Fibroblast of peridontal ligament (primary cell): ENCODE measurements around the gene MRGPRF.
"Not testable (repeated sequence)": the region's sequence is repeated elsewhere in the genome, so short reads cannot be mapped to it uniquely, and the experiment has no call there.

Experiments used
- DNase-seq: peaks from one replicate; pipeline ENCODE4 v3.0.0-alpha.2; 2010; ENCODE audit errors: extremely low read depth

Gene MRGPRF

DNA sequence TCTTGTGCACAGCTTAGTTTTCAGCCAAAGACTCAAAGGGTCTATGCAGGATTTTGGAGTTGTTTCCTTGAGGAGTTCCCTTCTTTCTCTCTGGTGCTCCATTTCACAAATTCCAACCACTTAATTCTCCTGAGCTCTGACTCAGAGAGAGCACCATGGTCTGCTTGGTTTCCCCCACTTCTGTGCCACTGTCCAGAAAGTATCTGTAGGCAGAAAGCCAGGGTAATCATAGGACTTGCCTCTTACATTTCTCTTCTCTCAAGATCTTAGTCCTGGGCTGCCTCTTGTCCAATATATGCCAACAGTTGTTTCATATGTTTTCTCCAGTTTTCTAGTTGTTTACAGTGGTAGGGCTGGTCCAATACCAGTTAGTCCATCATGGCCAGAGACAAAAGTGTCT lies 25.8 kb downstream of the MRGPRF start:
- DNase-seq: peak; percentile 72

DNA sequence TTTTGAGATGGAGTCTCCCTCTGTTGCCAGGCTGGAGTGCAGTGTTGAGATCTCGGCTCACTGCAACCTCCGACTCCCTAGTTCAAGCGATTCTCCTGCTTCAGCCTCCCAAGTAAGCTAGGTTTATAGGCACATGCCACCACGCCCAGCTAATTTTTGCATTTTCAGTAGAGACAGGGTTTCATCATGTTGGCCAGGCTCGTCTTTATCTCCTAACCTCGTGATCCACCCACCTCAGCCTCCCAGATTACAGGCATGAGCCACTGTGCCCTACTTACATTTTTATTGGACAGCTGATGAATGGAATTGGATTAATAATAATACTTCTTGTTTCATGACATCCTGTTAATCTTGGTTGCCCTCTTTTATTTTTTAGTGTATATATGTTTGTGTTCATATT lies 29.2 kb downstream of the MRGPRF start:
- DNase-seq: no peak

DNA sequence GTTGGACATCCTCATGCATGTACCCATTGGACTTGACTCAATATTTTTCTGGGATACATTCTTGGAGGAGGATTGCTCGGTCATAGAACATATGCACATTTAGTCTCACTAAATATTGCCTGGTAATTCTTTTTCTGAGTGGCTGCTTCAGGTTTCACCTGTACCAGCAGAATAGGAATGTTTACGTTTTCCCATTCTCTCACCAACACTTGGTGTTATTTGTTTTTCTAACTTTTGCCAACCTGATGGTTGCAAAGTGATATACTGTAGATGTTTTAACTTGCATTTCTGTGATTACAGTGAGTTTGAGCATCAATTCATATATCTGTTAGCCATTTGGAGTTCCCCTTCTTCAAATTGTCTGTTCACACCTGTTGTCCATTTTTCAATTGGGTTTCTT lies 30.9 kb downstream of the MRGPRF start:
- DNase-seq: no peak

DNA sequence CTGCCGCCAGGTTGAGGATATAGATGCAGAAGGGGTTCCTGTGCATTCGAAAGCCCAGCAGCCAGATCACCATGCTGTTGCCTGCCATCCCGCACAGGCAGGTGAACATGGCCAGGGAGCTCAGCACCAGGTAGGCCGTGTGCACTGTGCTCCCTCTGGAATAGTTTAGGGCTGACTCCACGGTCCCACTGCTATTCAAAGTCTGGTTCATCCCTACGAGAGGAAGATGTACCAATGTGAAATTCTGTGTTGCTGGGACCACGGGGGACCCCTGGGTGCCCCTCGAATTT lies 32.3 kb downstream of the MRGPRF start, which contains the start of gene MRGPRD:
MRGPRD (minus strand) TSS at position 211 of the 290 bp plus-strand sequence; CDS start at position 211, 0 bp downstream.
- DNase-seq: no peak

DNA sequence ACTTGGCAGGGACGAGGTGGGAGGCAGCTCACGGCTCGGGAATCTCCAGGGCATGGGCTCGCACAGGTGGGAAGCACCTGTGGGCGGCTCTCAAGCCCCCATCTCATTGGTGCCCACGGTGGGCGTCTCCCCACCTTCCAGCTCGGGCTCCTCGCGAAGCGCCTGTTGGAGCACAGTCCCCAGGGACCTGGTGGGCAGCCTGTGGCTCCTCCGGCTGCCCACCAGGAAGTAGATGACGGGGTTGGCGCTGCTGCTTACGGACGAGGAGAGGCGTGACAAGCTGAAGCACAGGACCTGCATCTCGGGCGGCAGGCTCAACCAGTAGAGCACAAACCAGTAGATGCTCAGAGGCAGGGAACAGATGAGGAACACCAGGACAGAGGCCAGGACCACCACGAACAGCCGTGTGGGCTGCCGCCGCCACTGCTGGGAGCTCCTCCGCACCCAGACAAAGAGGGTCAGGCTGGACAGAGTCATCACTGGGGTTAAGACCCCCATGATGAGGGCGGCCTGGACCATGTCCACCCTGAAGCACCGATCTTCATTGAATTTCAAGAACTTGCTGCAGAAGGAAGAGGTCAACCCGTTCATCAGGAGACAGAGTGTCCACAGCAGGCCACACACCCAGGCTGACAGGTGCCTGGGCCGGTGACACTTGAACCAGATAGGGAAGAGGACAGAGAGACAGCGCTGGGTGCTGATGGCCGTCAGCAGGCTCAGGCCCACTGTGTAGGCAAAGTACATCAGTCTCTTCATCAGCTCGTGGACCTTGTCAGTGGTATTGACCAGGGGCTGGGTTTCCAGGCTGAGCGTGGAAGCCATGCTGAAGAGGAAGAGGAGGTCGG lies 32.9 kb downstream of the MRGPRF start:
- no peak for DNase-seq

DNA sequence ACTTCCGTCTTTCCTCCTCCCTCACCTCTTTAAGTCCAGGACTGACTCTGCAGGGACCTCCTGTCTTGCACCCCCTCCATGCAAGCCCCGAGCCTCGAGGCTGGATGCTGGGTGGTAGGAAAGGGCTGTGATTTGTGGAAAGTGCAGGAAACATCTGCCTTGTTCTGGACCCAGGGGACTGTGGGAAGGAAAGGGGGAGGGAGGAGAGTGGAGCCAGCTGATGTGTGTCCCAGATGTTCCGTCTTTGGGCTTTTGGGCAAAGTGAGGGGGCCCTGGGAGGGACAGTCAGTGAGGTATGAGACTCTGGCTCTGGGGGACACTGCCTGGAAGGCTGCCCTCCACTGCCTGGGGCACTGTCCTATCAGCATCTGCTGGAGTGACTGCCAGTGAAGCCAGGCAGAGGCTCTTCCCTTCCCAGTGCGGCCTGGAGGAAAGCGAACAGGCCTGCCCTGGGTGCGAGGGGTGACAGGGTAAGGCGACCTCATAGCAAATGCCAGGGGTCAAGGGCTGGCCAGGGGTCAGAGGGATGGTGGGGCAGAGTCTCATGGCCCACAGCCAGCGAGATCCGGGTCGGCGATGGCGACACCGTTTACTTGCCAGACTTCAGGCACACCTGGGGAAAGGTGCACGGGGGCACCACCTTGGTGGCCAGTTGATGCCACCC lies 34.0 kb downstream of the MRGPRF start:
- no peak for DNase-seq

DNA sequence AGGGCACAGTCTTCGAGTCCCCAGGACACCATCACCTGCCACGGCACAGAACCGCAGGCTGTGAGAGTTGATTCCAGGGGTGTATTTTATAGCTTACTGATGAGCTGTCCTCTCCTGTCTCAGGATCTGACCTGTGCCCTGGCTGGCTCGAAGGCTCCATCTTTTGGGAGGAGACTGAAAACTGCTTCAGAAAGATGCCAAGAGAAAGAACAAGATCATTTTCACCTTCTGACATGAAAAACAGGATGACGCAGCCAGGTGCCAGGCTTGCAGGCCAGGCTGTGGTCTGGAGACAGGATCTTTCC lies 34.5 kb downstream of the MRGPRF start:
- no peak for DNase-seq

DNA sequence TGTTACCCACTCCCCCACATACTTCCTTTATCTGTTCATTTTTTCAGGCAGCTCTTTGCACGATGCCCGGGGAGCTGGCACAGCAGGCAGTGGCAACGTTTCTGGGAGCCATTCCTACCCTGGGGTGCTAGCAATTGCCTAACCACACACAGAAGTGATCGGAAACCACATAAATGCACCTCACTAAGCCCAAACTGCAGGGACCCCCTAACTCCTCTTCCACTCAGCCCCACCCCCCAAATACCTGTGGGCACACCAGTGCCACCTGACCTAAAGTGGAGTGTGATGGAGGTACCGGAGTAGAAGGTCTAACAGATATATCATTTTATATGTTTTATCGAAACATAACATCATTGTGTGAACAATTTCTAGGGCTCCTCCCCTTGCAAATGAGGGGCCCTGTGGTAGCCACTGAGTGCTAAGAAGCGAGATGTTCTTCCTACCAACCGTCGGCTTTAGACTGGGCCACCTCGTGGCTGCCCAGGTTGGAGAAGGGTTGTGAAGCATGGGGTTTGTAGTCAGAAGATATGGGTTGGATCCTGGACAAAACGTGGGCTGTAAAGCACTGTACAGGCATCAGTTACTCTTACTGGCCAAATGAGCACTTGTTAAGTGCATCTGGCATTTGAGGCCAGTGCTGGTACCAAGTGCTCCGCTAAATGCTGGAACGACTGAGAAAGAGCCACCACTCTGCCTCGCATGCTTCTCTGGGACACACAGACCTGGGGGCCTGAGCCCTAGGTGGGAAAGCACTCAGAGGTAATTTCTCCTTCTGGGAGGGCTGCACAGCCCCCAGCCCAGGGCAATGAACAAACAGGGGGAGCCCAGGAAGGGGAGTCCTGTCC lies 35.0 kb downstream of the MRGPRF start:
- no peak for DNase-seq

DNA sequence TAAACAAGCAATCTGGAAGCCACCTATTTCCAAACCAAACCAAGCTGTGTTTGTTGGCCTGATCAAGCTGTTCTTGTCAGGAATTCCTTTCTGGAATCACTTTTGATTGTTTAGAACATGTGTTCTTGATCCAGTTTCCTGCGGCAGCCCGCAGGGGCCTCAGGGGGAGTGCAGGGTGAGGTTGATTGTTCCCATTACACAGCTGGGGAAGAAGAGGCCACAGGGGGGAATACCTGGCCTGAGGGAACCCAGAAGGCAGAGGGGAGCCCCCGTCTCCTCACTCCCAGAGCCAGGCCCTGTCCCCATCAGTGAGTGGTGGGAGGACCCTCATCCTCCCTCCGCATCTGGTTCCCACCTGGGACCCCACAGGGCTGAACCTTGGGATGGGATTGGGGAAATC lies 36.5 kb downstream of the MRGPRF start:
- DNase-seq: peak; percentile 83

DNA sequence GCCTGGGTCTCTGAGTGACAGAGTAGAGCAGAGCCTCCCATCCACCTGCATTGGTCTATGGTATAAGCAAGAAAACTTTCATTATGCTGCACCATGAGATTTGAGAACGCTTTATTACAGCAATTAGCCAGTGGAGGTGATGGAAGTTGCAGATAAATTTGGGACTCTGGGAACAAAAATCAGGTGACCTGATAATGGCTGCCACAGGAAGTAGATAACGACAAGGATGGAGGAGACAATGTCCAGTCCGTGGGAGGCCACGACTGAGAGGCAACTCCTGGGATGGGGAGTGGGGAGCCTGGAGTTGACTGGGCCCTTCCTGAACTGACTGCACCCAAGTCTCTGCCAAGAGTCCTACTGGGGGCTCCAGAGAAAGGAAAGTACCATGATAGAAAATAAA lies 37.0 kb downstream of the MRGPRF start:
- DNase-seq: no peak

DNA sequence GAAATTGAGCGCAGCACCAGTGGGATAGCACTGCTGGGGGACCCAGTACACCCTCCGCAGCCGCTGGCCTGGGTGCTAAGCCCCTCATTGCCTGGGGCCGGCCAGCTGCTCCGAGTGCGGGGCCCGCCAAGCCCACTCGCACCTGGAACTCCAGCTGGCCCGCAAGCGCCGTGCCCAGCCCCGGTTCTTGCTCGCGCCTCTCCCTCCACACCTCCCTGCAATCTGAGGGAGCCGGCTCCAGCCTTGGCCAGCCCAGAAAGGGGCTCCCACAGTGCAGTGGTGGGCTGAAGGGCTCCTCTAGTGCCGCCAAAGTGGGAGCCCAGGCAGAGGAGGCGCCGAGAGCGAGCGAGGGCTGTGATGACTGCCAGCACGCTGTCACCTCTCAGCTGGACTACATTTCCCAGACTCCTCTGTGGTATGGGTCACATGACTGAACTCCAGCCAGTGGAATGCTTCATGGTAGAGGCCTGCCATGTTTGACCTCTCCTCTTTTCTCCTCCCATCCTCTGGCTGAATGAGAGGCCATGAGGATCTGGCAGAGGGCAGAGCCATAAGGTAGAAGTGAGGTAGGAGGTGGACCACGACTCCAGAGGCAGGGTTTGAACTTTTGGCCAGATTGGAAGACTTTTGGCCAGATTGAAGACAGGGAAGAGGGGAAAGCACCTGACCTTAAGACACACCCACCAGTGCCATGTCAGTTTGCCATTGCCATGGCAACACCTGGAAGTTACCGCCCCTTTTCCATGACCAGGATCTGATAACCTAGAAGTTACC lies 38.4 kb downstream of the MRGPRF start:
- no peak for DNase-seq

DNA sequence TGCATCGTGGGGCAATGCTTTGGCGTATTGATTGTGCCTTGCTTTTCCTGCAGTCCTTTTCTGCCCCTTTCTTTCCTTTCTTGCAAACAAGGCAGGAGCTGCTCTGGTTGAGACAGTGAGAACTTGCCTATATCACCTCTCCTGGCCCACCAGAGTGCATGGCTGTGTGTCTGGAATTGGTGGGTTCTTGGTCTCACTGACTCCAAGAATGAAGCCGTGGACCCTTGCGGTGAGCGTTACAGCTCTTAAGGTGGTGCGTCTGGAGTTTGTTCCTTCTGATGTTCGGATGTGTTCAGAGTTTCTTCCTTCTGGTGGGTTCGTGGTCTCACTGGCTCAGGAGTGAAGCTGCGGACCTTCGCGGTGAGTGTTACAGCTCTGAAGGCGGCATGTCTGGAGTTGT lies 39.3 kb downstream of the MRGPRF start:
- not testable (repeated sequence) for DNase-seq

DNA sequence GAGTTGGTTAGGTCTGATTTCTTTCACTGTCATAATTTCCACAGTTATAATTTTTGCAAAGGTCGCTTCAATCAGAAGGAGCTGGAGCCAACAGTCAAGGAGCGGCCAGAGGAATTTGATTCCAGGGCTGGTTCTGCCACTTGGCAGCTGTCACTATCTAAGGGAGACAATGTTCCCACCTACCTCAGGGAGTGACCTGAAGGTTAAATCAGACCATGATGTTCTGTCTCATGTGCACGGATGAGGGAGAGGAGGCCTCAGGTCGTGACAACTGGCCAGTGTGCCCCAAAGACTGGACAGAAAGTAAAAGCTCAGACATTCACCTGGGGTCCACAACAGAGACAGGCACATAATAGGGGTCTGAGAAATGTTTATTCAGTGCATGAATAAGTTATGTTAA lies 39.8 kb downstream of the MRGPRF start:
- DNase-seq: no peak

DNA sequence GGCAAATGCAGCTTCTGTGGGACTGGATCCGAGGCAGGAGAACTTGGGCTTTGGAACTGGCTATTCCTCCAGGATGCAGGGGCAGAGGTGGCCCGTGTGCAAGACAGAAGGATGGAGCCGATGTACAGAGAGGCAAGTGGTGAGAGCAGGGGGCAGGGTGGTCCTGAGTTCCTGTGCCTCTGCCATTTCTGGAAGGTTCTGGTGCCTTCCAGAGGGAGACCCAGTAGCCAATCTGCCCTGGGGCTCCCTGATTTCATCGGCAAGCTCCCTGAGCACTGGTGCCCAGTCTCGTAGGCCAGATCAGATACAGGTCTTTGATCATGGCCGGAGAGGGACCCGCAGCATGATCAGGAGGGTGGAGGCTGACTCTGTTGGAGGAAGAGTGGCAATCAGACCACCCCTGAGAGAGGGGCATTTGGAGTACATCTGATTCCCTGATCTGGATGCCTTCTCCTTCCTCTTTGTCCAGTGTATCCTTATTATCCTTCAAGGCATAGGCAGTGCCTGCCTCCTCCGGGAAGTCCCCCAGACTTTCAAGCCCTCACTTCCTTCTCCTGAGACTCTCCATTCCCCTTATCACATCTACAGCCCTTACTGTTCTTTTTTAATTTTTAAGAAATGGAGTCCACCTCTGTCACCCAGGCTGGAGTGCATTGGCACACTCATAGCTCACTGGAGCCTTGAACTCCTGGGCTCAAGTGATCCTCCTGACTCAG lies 42.0 kb downstream of the MRGPRF start:
- DNase-seq: no peak

DNA sequence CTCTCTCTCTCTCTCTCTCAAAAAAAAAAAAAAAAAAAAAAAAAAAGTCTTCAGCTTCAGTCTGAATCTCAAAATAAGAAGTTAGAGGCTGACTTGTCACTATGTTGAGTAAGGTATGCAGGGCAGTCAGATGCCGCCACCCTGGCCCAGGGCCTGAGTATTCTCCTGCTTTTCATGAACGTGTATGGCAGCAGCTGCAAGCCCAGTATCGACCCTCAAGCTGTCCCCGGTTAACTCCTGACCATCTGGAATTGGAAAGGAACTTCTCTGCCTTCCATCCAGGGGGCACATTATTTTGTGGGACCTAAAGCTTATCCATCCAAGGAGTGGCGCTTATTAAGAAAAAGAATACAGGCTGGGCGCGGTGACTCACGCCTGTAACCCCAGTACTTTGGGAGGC lies 43.7 kb downstream of the MRGPRF start:
- DNase-seq: no peak

DNA sequence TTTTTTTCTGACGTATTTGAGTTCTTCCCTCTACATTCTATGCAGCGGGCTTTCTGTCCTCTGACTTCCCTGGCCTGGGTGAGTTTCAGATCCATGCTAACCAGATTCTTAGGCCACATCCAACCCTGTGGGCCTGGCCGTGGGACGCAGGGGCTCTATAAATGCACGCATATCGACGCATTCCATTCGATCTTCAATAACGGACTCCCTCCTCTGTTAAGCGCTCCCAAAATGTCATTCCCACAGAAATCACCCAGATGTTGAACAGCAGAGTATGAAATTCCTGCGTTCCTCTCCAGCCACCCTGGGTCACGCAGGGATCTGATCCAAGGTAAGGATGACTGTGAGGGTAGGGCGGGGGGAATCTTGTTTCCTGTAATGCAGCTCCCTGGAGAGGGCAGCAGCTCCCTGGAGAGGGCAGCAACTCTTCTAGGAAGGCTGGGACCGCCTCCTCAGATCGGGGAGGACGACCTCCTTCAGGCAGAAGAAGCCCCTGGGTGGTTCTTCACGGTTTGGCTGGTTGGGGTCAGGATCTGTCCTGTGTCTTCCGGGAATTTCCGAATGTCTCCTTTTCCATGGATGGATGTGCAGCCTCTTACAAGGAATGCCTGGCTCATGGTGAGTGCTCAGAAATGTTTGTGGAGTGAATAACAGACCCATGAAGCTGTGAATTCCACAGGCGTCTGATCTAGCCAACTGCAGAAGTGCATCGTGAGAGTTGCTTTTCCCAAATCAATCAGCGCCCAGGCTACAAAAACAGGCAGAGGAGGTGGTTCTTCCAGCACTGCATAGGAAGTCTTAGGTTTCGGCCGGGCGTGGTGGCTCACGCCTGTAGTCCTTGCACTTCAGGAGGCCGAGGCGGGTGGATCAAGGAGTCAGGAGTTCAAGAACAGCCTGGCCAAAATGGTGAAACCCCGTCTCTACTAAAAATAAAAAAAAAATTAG lies 44.5 kb downstream of the MRGPRF start:
- DNase-seq: no peak

DNA sequence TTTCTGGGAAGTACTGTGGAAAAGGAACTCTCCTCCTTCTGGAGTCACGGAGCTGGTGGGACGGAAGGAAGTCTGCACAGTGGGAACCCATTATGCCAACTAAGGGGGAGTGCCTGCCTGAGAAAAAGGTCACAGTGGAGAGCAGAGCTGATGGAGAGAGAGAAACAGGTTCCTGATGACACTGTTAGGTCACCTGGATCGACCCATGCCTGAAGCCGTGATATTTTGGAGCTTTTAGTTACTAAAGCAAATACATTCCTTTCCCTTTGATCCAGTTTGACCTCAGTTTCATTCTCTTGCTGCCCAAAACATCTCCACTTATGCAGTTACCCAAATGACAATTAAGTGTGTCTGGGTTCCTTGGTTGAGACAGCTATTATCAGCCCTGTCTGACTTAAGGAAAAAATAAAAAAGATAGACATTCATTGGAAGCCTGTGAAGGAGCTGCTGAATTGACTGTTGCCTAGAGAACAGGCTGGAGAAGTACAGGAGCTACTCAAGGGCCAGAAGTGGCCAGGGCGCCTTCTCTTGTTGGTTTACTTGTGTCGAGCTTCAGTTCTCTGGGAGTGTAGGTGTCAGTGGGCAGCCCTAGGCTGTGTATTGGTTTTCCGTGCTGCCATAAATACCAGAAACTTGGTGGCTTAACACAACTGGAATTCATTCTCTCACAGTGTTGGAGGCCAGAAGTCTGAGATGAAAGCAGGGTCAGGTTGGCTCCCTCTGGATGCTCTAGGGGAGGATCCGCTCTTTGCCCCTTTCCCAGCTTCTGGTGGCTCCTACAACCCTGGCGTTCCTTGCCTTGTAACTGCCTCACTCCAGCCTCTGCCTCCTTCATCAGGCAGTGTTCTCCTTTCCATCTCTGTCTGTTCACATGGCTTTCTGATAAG lies 45.9 kb downstream of the MRGPRF start:
- no peak for DNase-seq

DNA sequence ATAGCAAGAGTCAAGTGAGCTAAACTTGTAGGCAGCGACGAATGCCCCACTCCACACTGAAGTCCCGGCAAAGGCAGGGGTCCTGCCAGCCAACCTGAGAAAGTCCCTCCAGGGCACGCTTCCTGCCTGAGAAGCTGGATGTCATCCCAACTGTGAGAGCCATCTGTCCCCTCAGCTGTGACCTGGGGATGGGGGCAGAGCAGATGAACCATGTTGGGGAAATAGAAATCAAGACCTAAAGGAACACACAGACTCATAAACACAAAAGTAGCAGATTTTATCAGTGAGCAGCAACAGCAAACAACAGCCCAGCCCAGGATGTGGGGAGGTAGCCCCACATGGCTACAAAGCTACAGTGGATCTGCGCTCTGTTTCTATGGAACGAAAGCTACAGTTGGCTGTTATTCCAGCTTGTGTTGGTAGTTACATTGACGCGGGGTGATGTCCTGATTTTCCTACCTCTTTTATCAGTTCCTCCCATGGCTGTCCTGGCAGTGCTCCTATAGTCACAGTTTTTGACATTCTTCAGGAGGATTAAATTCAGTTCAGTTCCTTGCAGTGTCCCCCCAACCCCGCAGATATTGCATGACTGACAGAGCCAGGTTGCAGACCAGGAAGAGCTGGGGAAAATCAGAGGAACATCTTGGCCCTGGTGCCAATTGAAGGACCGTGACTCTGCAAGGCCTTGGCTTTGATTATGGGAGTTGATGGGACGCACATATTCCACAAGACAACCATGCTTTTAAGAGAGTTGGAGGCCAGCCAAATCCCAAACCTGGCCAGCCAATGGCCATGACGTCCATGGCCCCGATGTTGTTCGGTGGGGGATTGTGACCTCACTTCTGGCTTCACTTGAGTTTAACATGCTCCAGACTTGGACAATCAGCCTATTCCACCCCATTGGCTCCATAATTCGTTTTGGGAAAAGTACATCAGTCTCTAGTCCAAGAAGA lies 46.9 kb downstream of the MRGPRF start:
- no peak for DNase-seq
